ENCODE results near the gene PTPRD. TPM values are rescaled to one million over a fixed set of nuclear protein-coding genes. Genes with fewer than 3 reads are reported as not detected.
A peak's percentile ranks its signal among the peaks of the same experiment; 100 is the strongest.

The PTPRD gene
- total RNA-seq, 2 experiments from 2014 or later: 0.03 TPM; not detected in 1

DNA sequence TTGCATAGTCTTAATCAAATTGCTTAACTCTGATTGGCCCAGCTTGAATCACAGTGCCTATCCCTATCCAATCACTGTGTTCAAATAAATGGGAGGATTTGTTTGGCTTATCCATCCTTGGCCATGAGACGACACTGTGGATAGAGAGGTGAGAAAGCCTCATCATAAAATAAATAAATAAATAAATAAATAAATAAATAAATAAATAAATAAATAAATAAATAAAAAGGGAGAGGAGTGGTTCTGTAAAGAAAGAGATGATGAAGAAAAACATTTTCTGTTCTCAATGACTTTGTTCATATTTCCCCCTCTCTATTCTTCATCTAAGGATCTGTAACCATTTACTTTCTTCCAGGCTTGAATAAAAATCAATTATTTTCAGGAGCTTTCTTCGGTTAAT, 74.7 kb downstream of the PTPRD start:
- H2AFZ ChIP-seq (ENCODE audit: low read length): no peak overlapping the region
- no peak for TF ChIP-seq EZH2phosphoT487 (IDR thresholded peaks at IDR 0.05; ENCODE audit: borderline replicate concordance, low read depth, low read length)
- TF ChIP-seq, protein P1, sequence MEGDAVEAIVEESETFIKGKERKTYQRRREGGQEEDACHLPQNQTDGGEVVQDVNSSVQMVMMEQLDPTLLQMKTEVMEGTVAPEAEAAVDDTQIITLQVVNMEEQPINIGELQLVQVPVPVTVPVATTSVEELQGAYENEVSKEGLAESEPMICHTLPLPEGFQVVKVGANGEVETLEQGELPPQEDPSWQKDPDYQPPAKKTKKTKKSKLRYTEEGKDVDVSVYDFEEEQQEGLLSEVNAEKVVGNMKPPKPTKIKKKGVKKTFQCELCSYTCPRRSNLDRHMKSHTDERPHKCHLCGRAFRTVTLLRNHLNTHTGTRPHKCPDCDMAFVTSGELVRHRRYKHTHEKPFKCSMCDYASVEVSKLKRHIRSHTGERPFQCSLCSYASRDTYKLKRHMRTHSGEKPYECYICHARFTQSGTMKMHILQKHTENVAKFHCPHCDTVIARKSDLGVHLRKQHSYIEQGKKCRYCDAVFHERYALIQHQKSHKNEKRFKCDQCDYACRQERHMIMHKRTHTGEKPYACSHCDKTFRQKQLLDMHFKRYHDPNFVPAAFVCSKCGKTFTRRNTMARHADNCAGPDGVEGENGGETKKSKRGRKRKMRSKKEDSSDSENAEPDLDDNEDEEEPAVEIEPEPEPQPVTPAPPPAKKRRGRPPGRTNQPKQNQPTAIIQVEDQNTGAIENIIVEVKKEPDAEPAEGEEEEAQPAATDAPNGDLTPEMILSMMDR (conservative IDR thresholded peaks at IDR 0.05; ENCODE audit: low read length): no peak
- H3K9me3 ChIP-seq (ENCODE audit: low read length): no peaks in the 10 kb centered on the region
- H3K4me1 ChIP-seq (ENCODE audit: insufficient read depth, low read length, poor library complexity, severe bottlenecking): no peaks in the 10 kb centered on the region
- H3K27ac ChIP-seq (ENCODE audit: low read depth, low read length, poor library complexity, severe bottlenecking): no peak overlapping the region
- H3K79me2 ChIP-seq (ENCODE audit: insufficient read depth, low read depth, low read length): no peaks in the 10 kb centered on the region
- H3K4me3 ChIP-seq (ENCODE audit: low read depth, low read length, poor library complexity, severe bottlenecking): no peak overlapping the region
- H4K20me1 ChIP-seq (ENCODE audit: insufficient read depth, low read length): no peaks in the 10 kb centered on the region
- H3K36me3 ChIP-seq (ENCODE audit: insufficient read depth, low read length): no peaks in the 10 kb centered on the region
- POLR2A ChIA-PET: interaction anchor here (1.0 to 1.8 kb wide), 2 partner anchors 10 to 256 kb away, joined by 3 to 8 read pairs; no protein-coding TSS in a partner anchor
- BruUV-seq (replicated peaks): no TSS peak
- CTCF ChIA-PET (ENCODE audit: unreplicated experiment): no interaction called here
- no peaks in the 10 kb centered on the region for H3K9me2 ChIP-seq (ENCODE audit: insufficient read depth, low read length)
- intact Hi-C loops (cut with micrococcal nuclease; ENCODE audit: unreplicated experiment): no loop called here
- no peak overlapping the region for H3K4me2 ChIP-seq (ENCODE audit: low read length)
- no peak for DNase-seq (ENCODE audit: low spot score)

- Histone ChIP-seq H3K9me2 (ENCODE audit: insufficient read depth, low read length) (no peaks in the 10 kb centered on the region), H4K20me1 (ENCODE audit: insufficient read depth, low read length) (no peaks in the 10 kb centered on the region), H3K79me2 (ENCODE audit: insufficient read depth, low read depth, low read length) (no peaks in the 10 kb centered on the region), H3K27ac (ENCODE audit: low read depth, low read length, poor library complexity, severe bottlenecking) (no peak overlapping the region), H3K36me3 (ENCODE audit: insufficient read depth, low read length) (no peaks in the 10 kb centered on the region), H3K4me2 (ENCODE audit: low read length) (no peak overlapping the region), H3K9me3 (ENCODE audit: low read length) (no peaks in the 10 kb centered on the region), H2AFZ (ENCODE audit: low read length) (no peak overlapping the region), H3K4me3 (ENCODE audit: low read depth, low read length, poor library complexity, severe bottlenecking) (no peak overlapping the region), H3K4me1 (ENCODE audit: insufficient read depth, low read length, poor library complexity, severe bottlenecking) (no peaks in the 10 kb centered on the region)
- intact Hi-C loops (cut with micrococcal nuclease; ENCODE audit: unreplicated experiment): no loop called here
- ChIA-PET POLR2A (interaction anchor here (0.7 kb wide), 1 partner anchor 160 kb away, joined by 5 read pairs; no protein-coding TSS in a partner anchor), CTCF (ENCODE audit: unreplicated experiment) (no interaction called here)
- TF ChIP-seq, protein P1 (conservative IDR thresholded peaks at IDR 0.05; ENCODE audit: low read length): no peak
- TF ChIP-seq EZH2phosphoT487 (IDR thresholded peaks at IDR 0.05; ENCODE audit: borderline replicate concordance, low read depth, low read length): no peak
- DNase-seq (ENCODE audit: low spot score): no peak
- no TSS peak for BruUV-seq (replicated peaks)
These were observed 78.0 kb downstream of the PTPRD start for GRCh38 chr9:10534850-10535249.

GRCh38 chr9:10525972-10526371, 86.8 kb downstream of the PTPRD start:
- no peaks in the 10 kb centered on the region for H4K20me1 ChIP-seq (ENCODE audit: insufficient read depth, low read length)
- H2AFZ ChIP-seq (ENCODE audit: low read length): no peak overlapping the region
- ChIA-PET POLR2A (interaction anchor here (1.7 kb wide), 1 partner anchor 11 kb away, joined by 3 read pairs; no protein-coding TSS in a partner anchor), CTCF (ENCODE audit: unreplicated experiment) (no interaction called here)
- no peaks in the 10 kb centered on the region for H3K9me3 ChIP-seq (ENCODE audit: low read length)
- H3K27ac ChIP-seq (ENCODE audit: low read depth, low read length, poor library complexity, severe bottlenecking): no peak overlapping the region
- no peak overlapping the region for H3K4me2 ChIP-seq (ENCODE audit: low read length)
- no peaks in the 10 kb centered on the region for H3K9me2 ChIP-seq (ENCODE audit: insufficient read depth, low read length)
- no peak overlapping the region for H3K4me3 ChIP-seq (ENCODE audit: low read depth, low read length, poor library complexity, severe bottlenecking)
- no peaks in the 10 kb centered on the region for H3K4me1 ChIP-seq (ENCODE audit: insufficient read depth, low read length, poor library complexity, severe bottlenecking)
- no peak for DNase-seq (ENCODE audit: low spot score)
- intact Hi-C loops (cut with micrococcal nuclease; ENCODE audit: unreplicated experiment): no loop called here
- TF ChIP-seq EZH2phosphoT487 (IDR thresholded peaks at IDR 0.05; ENCODE audit: borderline replicate concordance, low read depth, low read length): no peak
- TF ChIP-seq, protein P1 (conservative IDR thresholded peaks at IDR 0.05; ENCODE audit: low read length): peak; percentile 46
- BruUV-seq (replicated peaks): no TSS peak
- no peaks in the 10 kb centered on the region for H3K36me3 ChIP-seq (ENCODE audit: insufficient read depth, low read length)
- no peaks in the 10 kb centered on the region for H3K79me2 ChIP-seq (ENCODE audit: insufficient read depth, low read depth, low read length)

All from OCI-LY7 (cell line).